ENCODE data around the gene VARS1.

- TF ChIP-seq POLR2A (IDR thresholded peaks at IDR 0.05) (no peak), CTCF (IDR thresholded peaks at IDR 0.05) (no peak), POLR2AphosphoS5 (IDR thresholded peaks at IDR 0.05) (no peak)
Observed at GRCh38 chr6:31765559-31765909, 30.0 kb downstream of the VARS1 start.

All from prostate gland (tissue), 2 donors.